DMS 273 (cell line): ENCODE results near the gene PPP1R15A.
"Not testable (repeated sequence)": the region's sequence is repeated elsewhere in the genome, so short reads cannot be mapped to it uniquely, and the experiment has no call there.

Experiments used
- DNase-seq: peaks from one replicate; lab custom pipeline; 2025; ENCODE audit not compliant: unreplicated experiment; lab: John Stamatoyannopoulos, UW

The PPP1R15A gene

DNA sequence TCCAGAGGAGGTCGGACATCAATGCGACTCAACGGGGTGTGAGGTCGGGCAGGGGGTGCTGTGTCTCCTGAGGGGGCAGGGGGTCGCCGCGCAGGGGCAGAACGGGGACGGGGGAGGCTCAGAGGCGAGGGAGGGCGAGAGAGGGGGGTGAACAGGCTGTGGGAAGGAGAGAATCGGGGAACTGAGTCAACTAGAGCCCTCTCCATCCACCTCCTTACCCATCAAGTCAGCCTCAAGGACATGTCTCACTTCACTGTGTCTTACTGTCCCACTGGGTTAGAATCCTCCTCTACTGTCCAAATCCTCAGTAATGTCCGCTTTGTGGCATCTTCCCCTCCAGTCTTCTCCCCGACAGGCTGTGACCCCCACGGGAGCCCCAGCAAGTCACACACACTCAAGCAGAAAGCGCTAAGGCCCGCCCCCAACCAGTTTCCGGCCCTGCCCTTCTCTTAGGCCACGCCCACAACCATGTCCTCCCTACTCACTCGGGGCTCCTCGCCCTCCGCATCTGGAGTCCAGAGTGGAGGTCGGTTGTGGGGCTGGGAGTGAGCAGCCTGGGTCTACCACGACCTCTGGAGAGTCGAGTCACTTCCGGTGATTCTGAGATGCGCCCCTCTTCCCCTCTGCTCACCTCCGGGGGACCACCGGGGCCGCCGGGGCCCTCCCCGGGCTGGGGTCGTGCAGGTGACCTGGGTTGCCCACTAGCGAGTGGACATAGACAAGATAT, 13.1 kb upstream of the PPP1R15A start:
- no peak for DNase-seq

DNA sequence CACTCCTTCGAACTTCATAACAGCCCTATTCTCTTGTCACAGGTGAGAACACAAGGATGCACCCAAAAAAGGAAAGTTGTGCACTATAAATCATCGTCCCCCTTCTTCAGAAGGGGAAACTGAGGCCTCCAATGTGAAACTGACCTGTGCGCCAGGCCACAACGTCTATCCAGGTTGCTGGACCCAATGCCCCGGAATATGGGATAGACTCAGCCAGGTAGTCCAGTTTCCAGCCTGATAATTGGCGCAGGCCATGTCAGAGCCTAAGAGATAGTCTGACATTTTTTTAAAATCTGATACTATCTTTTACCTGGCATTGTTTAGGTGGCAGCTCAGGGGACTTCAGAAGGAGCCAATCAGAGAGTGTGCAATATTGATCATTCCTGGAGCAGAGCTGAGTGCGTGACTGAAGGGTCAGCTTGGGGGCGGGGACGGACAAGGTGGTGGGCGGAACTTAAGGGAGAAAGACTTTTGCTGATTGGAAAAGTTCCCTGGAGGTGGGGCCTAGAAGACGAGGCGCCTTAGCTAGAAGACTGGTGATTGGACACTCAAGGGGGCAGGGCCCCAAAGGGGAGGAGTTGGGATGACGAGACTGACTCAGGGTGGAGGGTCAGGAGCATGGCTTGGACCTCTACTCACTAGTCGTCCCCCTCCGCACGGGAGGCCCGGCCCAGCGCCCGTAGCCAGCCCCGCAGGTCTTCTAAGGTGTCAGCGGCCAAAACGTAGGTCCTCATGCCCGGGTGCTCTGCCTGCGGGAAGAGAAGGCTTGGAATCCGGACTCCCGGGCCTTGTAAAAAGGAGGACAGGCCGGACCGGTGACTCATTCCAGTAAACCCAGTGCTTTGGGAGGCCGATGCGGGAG, 12.3 kb upstream of the PPP1R15A start:
- no peak for DNase-seq

DNA sequence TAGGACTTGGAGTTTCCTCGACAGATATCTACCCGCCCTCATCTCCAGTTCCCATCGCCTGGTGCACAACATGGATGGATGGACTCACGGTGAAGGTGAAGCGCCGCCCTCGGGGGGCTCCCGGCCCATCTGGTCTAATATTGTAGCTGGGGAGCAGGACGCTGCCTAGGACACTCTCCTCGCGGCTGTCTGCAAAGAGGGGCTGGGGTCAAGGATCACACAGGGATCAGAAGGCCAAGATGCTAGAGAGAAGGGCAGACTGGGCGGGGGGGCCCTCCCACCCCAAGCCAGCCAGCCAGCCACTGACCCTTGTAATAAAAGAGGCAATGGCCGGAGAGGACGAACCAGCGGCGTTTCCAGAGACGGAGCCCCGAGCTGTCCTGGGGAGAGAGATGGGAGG, 10.9 kb upstream of the PPP1R15A start:
- no peak for DNase-seq

DNA sequence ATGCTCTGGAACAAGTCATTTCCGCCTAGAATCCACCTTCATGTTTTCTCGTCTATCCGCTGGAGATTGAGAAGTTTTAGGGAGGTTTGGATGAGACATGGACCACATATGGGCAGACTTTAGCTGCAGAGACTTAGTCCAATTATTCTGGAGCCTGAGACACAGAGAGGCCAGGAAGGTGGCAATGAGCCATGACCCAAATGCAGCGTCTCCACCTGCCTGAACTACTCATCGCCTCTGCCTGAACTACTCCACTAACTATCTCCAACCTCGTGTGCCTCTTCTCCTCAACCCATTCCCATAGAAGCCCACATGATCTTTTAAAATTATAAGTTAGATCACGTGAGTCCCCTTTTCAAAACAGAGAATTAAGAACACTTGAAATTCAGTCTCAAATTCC, 9.4 kb upstream of the PPP1R15A start:
- DNase-seq = no peak

DNA sequence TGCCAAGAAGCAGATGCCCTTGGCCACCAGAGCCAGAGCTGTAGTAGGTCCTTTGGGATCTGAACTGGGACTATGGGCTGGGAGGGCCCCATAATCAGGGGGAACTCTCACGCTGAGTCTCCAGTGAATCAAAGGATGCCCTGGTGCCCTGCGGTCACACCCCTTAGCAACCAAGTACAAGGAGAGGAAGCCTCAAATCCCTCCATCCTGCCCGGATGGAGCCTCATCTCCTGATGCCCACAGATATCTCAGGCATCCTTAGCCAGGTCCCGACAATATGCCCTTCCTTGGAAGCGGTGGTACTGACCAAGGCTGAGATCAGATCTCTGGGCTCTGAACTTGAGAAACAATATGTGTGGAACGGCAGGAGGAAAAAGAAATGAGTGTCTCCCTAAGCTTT, 5.5 kb upstream of the PPP1R15A start:
- no peak for DNase-seq

DNA sequence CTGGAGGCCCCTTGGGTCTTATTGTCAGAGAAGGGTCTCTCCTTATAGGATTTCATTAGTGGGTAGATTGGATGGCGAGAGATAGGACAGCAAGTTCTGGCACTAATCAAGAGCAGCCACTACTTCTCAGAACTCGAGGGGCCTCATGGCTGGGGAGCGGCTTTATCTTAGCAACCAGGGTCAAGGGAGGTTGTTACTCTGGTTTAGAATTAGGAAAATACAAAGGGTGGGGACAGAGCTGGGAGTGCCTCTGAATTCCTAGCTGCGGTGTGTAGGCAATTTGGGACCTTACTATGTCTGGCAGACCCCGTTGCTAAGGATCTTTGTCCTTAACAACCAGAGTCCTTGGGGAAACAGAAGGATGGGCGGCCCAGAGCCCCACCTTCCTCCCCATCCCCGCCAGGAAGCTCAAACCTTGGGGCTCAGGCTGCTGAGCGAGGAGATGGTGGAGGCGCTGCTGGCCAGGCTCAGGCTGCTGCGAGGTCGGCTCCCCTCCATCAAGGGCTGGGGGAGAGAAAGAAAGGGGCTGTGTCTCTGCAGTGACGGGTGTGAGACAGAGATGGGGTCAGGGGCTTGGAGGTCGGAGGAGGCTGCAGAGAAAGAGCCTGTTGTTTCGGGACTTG, 5.0 kb upstream of the PPP1R15A start:
- no peak for DNase-seq

DNA sequence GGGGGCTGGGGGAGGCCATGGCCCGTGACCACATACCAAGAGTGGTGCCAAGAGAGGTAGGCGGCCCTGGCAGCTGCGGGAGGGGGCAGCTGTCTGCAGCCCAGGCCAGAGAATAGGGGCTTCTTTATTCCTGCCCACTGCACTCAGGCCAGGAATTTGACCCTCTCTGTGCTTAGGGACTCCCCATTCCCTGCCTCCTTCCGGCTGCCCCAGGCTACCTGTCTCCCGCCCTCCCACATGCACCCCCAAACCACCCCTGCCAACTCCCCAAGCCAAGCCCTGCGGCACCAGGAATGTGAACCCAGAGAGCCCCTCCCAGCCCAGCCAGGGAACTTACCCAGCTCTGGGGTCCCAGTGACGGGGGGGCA, 4.5 kb upstream of the PPP1R15A start:
- no peak for DNase-seq

DNA sequence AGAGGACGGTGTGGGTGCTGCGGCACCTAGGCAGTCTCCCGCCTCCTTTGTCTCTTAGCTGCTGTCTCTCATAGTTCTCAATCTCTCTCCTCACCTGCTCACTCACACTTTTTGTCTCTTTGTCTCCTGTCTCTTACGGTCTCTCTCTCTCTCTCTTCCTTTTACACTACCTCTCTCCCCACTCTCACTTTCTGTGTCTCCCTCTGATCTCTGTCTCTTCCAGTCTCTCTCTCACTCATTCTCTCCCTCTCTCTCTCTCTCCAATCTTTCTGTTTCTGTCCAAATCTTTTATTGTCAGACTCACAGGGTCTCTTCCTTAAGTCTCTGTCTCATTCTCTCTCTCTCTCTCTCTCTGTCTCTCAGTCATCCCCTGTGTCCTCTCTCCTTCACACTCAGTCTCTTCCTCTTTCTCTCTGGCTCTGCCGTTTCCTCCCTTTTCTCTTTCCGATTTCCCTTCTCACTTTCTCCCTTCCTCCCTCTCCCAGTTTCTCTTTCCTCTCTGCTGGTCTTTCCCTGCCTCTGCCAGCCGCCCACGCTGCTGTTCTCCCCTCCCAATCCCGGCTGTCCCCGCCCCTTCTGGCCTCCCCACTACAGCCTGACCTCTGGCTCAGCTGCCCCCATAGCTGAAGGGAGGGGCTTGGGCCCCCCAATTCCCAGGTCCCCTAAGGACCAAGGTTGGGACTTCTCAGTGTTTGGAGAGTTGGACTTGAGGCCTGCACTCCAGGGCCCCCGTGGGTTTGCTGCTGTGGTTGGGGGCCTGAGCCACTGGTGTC, 3.9 kb upstream of the PPP1R15A start, which contains the start of gene PLEKHA4:
Gene PLEKHA4 (minus strand): TSS at position 504 of the 773 bp plus-strand sequence. CDS start 997 bp downstream, outside the sequence.
- DNase-seq = peak; percentile 72

DNA sequence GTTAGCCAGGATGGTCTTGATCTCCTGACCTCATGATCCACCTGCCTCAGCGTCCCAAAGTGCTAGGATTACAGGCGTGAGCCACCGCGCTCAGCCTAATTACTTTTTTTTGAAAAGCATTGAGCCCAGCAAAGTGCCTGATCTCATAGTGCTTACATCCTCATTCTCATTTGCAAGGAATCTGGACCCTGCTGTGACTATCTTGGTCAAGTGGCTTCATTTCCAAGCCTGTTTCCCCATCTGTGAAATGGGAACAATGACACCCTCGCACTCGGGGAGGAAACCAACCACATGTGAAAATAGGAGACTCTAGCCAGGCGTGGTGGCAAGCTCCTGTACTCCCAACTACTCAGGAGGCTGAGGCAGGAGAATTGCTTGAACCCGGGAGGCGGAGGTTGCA, 2.2 kb upstream of the PPP1R15A start:
- DNase-seq = no peak

DNA sequence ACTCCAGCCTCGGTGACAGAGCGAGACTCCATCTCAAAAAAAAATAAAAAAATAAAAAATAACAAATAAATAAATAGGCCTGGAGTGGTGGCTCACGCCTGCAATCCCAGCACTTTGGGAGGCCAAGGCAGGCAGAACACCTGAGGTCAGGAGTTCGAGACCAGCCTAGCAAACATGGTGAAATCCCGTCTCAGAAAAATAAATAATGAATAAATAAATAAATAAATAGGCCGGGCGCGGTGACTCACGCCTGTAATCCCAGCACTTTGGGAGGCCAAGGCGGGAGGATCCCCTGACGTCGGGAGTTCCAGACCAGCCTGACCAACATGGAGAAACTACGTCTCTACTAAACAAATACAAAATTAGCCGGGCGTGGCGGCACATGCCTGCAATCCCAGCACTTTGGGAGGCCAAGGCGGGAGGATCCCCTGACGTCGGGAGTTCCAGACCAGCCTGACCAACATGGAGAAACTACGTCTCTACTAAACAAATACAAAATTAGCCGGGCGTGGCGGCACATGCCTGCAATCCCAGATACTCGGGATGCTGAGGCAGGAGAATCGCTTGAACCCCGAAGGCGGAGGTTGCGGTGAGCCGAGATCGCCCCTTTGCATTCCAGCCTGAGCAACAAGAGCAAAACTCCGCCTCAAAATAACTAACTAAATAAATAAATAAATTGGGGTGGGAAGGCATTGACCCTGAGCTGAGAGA, 595 bp upstream of the PPP1R15A start:
- not testable (repeated sequence) for DNase-seq

DNA sequence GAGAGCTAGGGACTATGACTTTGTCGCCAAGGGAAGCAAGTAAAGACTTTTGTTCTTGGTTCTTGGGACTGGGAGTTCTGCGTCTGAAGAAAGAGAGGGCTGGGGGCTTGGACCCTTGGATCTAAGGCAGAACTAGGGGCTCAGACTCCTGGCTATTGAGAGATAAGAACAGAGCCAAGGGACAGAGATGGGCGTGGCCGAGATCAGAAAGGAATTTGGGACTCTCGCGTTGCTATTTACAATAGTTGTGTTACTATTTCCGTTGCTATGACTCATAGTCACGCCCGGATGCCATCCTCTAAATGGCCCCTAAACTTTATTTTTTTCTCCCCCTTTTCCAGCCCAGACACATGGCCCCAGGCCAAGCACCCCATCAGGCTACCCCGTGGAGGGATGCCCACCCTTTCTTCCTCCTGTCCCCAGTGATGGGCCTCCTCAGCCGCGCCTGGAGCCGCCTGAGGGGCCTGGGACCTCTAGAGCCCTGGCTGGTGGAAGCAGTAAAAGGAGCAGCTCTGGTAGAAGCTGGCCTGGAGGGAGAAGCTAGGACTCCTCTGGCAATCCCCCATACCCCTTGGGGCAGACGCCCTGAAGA, 759 bp downstream of the PPP1R15A start:
- peak; percentile 88 for DNase-seq

DNA sequence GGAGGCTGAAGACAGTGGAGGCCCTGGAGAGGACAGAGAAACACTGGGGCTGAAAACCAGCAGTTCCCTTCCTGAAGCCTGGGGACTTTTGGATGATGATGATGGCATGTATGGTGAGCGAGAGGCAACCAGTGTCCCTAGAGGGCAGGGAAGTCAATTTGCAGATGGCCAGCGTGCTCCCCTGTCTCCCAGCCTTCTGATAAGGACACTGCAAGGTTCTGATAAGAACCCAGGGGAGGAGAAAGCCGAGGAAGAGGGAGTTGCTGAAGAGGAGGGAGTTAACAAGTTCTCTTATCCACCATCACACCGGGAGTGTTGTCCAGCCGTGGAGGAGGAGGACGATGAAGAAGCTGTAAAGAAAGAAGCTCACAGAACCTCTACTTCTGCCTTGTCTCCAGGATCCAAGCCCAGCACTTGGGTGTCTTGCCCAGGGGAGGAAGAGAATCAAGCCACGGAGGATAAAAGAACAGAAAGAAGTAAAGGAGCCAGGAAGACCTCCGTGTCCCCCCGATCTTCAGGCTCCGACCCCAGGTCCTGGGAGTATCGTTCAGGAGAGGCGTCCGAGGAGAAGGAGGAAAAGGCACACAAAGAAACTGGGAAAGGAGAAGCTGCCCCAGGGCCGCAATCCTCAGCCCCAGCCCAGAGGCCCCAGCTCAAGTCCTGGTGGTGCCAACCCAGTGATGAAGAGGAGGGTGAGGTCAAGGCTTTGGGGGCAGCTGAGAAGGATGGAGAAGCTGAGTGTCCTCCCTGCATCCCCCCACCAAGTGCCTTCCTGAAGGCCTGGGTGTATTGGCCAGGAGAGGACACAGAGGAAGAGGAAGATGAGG, 1.5 kb downstream of the PPP1R15A start:
- no peak for DNase-seq

DNA sequence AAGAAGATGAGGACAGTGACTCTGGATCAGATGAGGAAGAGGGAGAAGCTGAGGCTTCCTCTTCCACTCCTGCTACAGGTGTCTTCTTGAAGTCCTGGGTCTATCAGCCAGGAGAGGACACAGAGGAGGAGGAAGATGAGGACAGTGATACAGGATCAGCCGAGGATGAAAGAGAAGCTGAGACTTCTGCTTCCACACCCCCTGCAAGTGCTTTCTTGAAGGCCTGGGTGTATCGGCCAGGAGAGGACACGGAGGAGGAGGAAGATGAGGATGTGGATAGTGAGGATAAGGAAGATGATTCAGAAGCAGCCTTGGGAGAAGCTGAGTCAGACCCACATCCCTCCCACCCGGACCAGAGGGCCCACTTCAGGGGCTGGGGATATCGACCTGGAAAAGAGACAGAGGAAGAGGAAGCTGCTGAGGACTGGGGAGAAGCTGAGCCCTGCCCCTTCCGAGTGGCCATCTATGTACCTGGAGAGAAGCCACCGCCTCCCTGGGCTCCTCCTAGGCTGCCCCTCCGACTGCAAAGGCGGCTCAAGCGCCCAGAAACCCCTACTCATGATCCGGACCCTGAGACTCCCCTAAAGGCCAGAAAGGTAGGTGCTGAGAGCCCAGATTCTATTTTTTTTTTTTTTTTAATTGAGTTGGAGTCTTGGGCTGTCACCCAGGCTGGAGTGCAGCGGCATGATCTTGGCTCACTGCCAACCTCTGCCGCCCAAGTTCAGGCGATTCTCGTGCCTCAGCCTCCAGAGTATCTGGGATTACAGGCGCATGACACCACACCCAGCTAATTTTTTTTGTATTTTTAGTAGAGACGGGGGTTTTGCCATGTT, 2.3 kb downstream of the PPP1R15A start:
- DNase-seq = peak; percentile 75

DNA sequence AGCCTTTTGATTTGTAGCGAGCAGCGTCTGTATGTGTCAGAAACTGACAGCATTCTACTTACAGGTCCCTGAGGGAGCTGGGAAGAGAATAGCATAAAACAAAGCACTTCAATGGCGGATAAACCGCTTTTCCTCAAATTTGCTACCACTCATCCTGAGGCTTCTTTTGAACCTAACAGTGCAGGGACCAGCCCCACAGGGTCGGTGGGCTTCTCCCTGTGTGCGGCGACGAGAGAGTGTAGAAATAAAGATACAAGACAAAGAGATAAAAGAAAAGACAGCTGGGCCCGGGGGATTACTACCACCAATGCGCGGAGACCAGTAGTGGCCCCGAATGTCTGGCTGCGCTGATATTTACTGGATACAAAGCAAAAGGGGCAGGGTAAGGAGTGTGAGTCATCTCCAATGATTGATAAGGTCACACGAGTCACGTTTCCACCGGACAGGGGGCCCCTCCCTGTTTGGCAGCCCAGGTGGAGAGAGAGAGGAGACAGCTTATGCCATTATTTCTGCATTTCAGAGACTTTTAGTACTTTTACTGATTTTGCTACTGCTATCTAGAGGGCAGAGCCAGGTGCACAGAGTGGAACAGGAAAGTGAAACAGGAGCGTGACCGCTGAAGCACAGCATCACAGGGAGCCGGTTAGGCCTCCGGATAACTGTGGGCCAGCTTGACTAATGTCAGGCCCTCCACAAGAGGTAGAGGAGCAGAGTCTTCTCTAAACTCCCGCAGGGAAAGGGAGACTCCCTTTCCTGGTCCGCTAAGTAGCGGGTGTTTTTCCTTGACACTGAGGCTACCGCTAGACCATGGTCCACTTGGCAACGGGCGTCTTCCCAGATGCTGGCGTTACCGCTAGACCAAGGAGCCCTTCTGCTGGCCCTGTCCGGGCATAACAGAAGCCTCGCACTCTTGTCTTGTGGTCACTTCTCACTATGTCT, 4.1 kb downstream of the PPP1R15A start:
- DNase-seq = not testable (repeated sequence)

DNA sequence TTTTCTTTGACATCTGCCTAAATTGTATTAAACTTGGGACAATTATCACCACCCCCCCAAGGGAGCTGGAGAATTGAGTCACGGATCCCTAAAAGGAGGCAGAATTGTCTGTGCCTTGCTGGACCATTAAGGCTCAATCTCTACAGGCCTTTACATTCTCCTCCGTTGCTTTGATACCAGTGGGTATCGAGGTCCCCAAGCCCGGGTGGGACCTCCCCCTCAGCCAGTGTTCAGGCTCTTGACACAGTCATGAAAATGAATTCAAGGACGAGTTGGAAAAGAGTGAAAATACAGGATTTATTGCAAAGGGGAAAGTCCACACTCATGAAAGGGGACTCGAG, 5.6 kb downstream of the PPP1R15A start:
- DNase-seq = no peak

DNA sequence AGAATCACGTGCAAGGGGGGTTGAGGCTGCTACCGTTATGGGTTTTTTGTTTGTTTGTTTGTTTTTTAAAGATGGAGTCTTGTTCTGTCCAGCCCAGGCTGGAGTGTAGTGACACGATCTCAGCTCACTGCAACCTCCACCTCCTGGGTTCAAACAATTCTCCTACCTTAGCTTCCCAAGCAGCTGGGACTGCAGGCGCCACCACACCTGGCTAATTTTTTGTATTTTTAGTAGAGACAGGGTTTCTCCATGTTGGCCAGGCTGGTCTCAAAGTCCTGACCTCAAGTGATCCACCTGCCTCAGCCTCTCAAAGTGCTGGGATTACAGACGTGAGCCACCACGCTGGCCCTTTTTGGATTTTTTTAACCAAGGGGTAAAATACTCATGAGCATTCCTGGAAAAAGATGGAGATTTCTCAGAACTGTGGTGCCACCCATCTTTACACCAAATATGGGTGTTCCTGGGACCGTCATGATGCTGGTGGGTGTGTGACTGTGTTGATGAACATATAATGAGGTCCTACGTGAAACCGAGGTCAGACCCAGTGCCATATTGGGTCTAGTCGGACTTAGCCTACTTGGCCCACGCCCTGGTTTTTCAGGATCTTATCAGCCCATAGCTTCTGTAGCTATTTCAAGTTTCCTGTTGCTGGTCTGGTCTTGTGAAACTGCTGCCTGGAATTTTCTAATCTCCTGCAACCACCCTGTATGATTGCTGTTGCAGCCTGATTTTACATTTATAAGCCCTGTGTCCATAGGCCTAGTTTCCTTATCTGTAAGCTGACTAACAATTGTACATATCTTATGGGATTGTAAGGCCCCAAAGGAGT, 6.2 kb downstream of the PPP1R15A start:
- DNase-seq = no peak
